Calu3 (cell line): ENCODE data around the gene MAN1C1. TPM values are rescaled to one million over a fixed set of nuclear protein-coding genes. Genes with fewer than 3 reads are reported as not detected.

Experiments used
- Bru-seq: library from RNA; stranded (reverse); fragments of 400-500 nt; gene quantifications from one replicate; lab custom pipeline; 2021; lab: Mats Ljungman, UMichigan
- BruChase-seq, 2 experiments: library from RNA; stranded (reverse); fragments of 400-500 nt; gene quantifications; one replicate each; lab custom pipeline; 2021; lab: Mats Ljungman, UMichigan
- BruUV-seq: library from RNA; stranded (reverse); fragments of 400-500 nt; replicated peaks from 2 replicates; lab custom pipeline; 2021; lab: Mats Ljungman, UMichigan
- CTCF ChIA-PET: fragments of 300-600 bp; sonication (Branson Sonifier 250); formaldehyde crosslinking; loops from one replicate; lab custom pipeline; 2022; ENCODE audit warnings: antibody characterized with exemption; lab: Charles Lee
- DNase-seq: peaks from one replicate; pipeline ENCODE4 v3.0.0; 2022
- H3K27ac Mint-ChIP-seq: one replicate; pipeline ENCODE4 v1.8.0; 2022; ENCODE audit warnings: mixed read lengths; ENCODE audit not compliant: unreplicated experiment
- H3K27me3 Mint-ChIP-seq: one replicate; pipeline ENCODE4 v1.8.0; 2022; ENCODE audit warnings: mixed read lengths; ENCODE audit not compliant: unreplicated experiment
- H3K36me3 Mint-ChIP-seq: one replicate; pipeline ENCODE4 v1.8.0; 2022; ENCODE audit warnings: mild to moderate bottlenecking, moderate library complexity, mixed read lengths; ENCODE audit not compliant: insufficient read depth, unreplicated experiment
- H3K4me1 Mint-ChIP-seq: one replicate; pipeline ENCODE4 v1.8.0; 2022; ENCODE audit warnings: mild to moderate bottlenecking, low read depth, mixed read lengths; ENCODE audit not compliant: unreplicated experiment
- H3K4me3 Mint-ChIP-seq: one replicate; pipeline ENCODE4 v1.8.0; 2022; ENCODE audit warnings: mild to moderate bottlenecking, low read depth, moderate library complexity, mixed read lengths; ENCODE audit not compliant: unreplicated experiment
- H3K9me3 Mint-ChIP-seq: one replicate; pipeline ENCODE4 v1.8.0; 2022; ENCODE audit warnings: low read depth, mixed read lengths; ENCODE audit not compliant: unreplicated experiment
- CTCF ChIP-seq: fragments of 200-600 bp; IDR thresholded peaks from one replicate; pipeline ENCODE4 v1.8.0; 2022; ENCODE audit warnings: antibody characterized with exemption; ENCODE audit not compliant: unreplicated experiment
- intact Hi-C: fragments of 100-400 bp; cut with micrococcal nuclease; formaldehyde crosslinking; loops from one replicate; pipeline ENCODE4 v1.10.0; 2022; ENCODE audit not compliant: unreplicated experiment
- long read RNA-seq: library from polyadenylated mRNA; stranded (forward); transcript quantifications from one replicate; pipeline ENCODE4 v2.0.0, GENCODE V29; 2022
- total RNA-seq: library from RNA; stranded (reverse); gene quantifications from 2 replicates; pipeline ENCODE4 v1.2.3, GENCODE V29; 2022

The MAN1C1 gene
- total RNA-seq (0.14 and 0.37 TPM in 2 replicates), Bru-seq, nascent RNA (percentile 12 among the genes with signal in this experiment), BruChase-seq, experiment 1, labeled RNA remaining after a 6-hour chase (percentile 5 among the genes with signal in this experiment), BruChase-seq, experiment 2, labeled RNA remaining after a 2-hour chase (percentile 10 among the genes with signal in this experiment)
- long read RNA-seq: 0 reads

GRCh38 chr1:25616095-25616986, at the start of gene MAN1C1:
MAN1C1 (plus strand) TSS chr1:25616791; CDS start chr1:25617798, 1,007 bp downstream.
- peak; percentile 87 for DNase-seq
- intact Hi-C loops: no loop called here

GRCh38 chr1:25567710-25568089, 48.9 kb upstream of the MAN1C1 start:
- TF ChIP-seq CTCF: no peak
- no peaks in the 10 kb centered on the region for H3K27me3 Mint-ChIP-seq
- H3K4me3 Mint-ChIP-seq: no peak overlapping the region
- BruUV-seq: no TSS peak
- H3K36me3 Mint-ChIP-seq: peaks cover 14% of the 10 kb centered on the region
- H3K4me1 Mint-ChIP-seq: peaks cover 16% of the 10 kb centered on the region
- no peak for DNase-seq
- H3K27ac Mint-ChIP-seq: no peak overlapping the region
- CTCF ChIA-PET: interaction anchor here (0.6 kb wide), 1 partner anchor 61 kb away, joined by 3 read pairs; no protein-coding TSS in a partner anchor
- intact Hi-C loops: no loop called here
- no peaks in the 10 kb centered on the region for H3K9me3 Mint-ChIP-seq

More at GRCh38 chr1:25616095-25616986, at the start of gene MAN1C1:
- Mint-ChIP-seq H3K4me3 (peak within 1 kb of the TSS; percentile 50), H3K36me3 (peaks cover 6% of the 10 kb centered on the region), H3K4me1 (no peaks in the 10 kb centered on the region), H3K27ac (no peak within 1 kb of the TSS), H3K27me3 (peaks cover 83% of the 10 kb centered on the region), H3K9me3 (no peaks in the 10 kb centered on the region)
- BruUV-seq: no TSS peak
- CTCF ChIA-PET: no interaction called here
- TF ChIP-seq CTCF: peak; percentile 37

- H3K4me1 Mint-ChIP-seq: peaks cover 16% of the 10 kb centered on the region
- CTCF ChIA-PET: interaction anchor here (0.5 kb wide), 1 partner anchor 409 kb away, joined by 4 read pairs; no protein-coding TSS in a partner anchor
- no TSS peak for BruUV-seq
- H3K9me3 Mint-ChIP-seq: no peaks in the 10 kb centered on the region
- H3K27me3 Mint-ChIP-seq: no peaks in the 10 kb centered on the region
- H3K27ac Mint-ChIP-seq: peak overlapping the region; percentile 25
- peak overlapping the region; percentile 54 for H3K4me3 Mint-ChIP-seq
- no peak for TF ChIP-seq CTCF
- intact Hi-C loops: no loop called here
- peaks cover 11% of the 10 kb centered on the region for H3K36me3 Mint-ChIP-seq
- peak; percentile 67 for DNase-seq
Measured at GRCh38 chr1:25568090-25568833, 48.3 kb upstream of the MAN1C1 start.
